ENCODE measurements around the gene KNG1. TPM values are rescaled to one million over a fixed set of nuclear protein-coding genes. Genes with fewer than 3 reads are reported as not detected.
"Not testable (repeated sequence)": the region's sequence is repeated elsewhere in the genome, so short reads cannot be mapped to it uniquely, and the experiment has no call there.

KNG1 gene
- total and polyA plus RNA-seq, 7 donors, result 0.16 to 0.26 TPM; not detected in 5

- no peak for DNase-seq
- intact Hi-C loops (cut with DNase I), result no loop called here
- Histone ChIP-seq H3K36me3 (ENCODE audit: insufficient read depth in 1 of 2, low read depth in 1 of 2) (no peaks in the 10 kb centered on the region), H3K9me3 (no peaks in the 10 kb centered on the region), H3K27me3 (ENCODE audit: insufficient read depth in 3 of 3, low read length in 2 of 3) (peaks cover 0 to 3% (median 0%) of the 10 kb centered on the region in 3 donors), H3K27ac (no peak overlapping the region), H3K4me3 (no peak overlapping the region), H3K4me1 (no peaks in the 10 kb centered on the region)
- WGBS, 3 donors, result 84 to 86% (median 86%) methylated on average over 12 of the region's 12 CpGs
- ATAC-seq, result no peak
- no peak for TF ChIP-seq CTCF (IDR thresholded peaks at IDR 0.05)
These were observed 30.0 kb upstream of the KNG1 start for GRCh38 chr3:186687120-186687651.

- H3K4me3 ChIP-seq; H3K36me3 ChIP-seq (ENCODE audit: insufficient read depth in 1 of 2, low read depth in 1 of 2); H3K27me3 ChIP-seq (ENCODE audit: insufficient read depth in 3 of 3, low read length in 2 of 3); H3K27ac ChIP-seq; H3K4me1 ChIP-seq; DNase-seq; ATAC-seq; H3K9me3 ChIP-seq; intact Hi-C loops (cut with DNase I): not testable (repeated sequence)
- 70 to 91% (median 81%) methylated on average over 1 of the region's 1 CpG for WGBS, 3 donors
These were observed 26.9 kb upstream of the KNG1 start for GRCh38 chr3:186690304-186690703.

GRCh38 chr3:186691676-186692075 is 25.5 kb upstream of the KNG1 start:
- Histone ChIP-seq H3K9me3 (no peaks in the 10 kb centered on the region), H3K27ac (no peak overlapping the region), H3K27me3 (ENCODE audit: insufficient read depth in 3 of 3, low read length in 2 of 3) (no peaks in the 10 kb centered on the region), H3K4me1 (no peaks in the 10 kb centered on the region), H3K36me3 (ENCODE audit: insufficient read depth in 1 of 2, low read depth in 1 of 2) (no peaks in the 10 kb centered on the region), H3K4me3 (no peak overlapping the region)
- WGBS, 3 donors, result 85 to 90% (median 87%) methylated on average over 7 of the region's 7 CpGs
- no peak for DNase-seq
- no peak for ATAC-seq
- no peak for TF ChIP-seq CTCF (IDR thresholded peaks at IDR 0.05)
- intact Hi-C loops (cut with DNase I), result no loop called here

GRCh38 chr3:186693843-186694242 is 23.3 kb upstream of the KNG1 start:
- Histone ChIP-seq H3K9me3 (no peaks in the 10 kb centered on the region), H3K36me3 (ENCODE audit: insufficient read depth in 1 of 2, low read depth in 1 of 2) (no peaks in the 10 kb centered on the region), H3K4me1 (no peaks in the 10 kb centered on the region), H3K27ac (no peak overlapping the region), H3K27me3 (ENCODE audit: insufficient read depth in 3 of 3, low read length in 2 of 3) (no peaks in the 10 kb centered on the region), H3K4me3 (no peak overlapping the region)
- intact Hi-C loops (cut with DNase I), result no loop called here
- no peak for TF ChIP-seq CTCF (IDR thresholded peaks at IDR 0.05)
- DNase-seq (no peak), ATAC-seq (no peak)
- 83 to 92% (median 86%) methylated on average over 3 of the region's 3 CpGs for WGBS, 3 donors

- DNase-seq (no peak), ATAC-seq (no peak)
- intact Hi-C loops (cut with DNase I), result no loop called here
- Histone ChIP-seq H3K36me3 (ENCODE audit: insufficient read depth in 1 of 2, low read depth in 1 of 2) (no peaks in the 10 kb centered on the region), H3K4me1 (no peaks in the 10 kb centered on the region), H3K9me3 (no peaks in the 10 kb centered on the region), H3K27me3 (ENCODE audit: insufficient read depth in 3 of 3, low read length in 2 of 3) (no peaks in the 10 kb centered on the region), H3K4me3 (no peak overlapping the region), H3K27ac (no peak overlapping the region)
- TF ChIP-seq CTCF (IDR thresholded peaks at IDR 0.05), result no peak
- WGBS, 3 donors, result 78 to 84% (median 79%) methylated on average over 6 of the region's 6 CpGs
These were observed 22.7 kb upstream of the KNG1 start for GRCh38 chr3:186694288-186695032.

Data from psoas muscle (tissue), 8 donors.